HEK293 (cell line): ENCODE data around the gene CREB3L1.

Experiments used
- BCL11B ChIP-seq: fragments of 450-650 bp; formaldehyde crosslinking; IDR thresholded peaks from 2 replicates; pipeline ENCODE4 v1.5.1; 2016; ENCODE audit warnings: low read depth, missing biosample characterization, missing genetic modification characterization
- GLIS2 ChIP-seq: fragments of 450-650 bp; formaldehyde crosslinking; IDR thresholded peaks from 2 replicates; pipeline ENCODE4 v1.5.1; 2016; ENCODE audit warnings: missing biosample characterization, missing genetic modification characterization
- INSM2 ChIP-seq: fragments of 450-650 bp; formaldehyde crosslinking; IDR thresholded peaks from 2 replicates; pipeline ENCODE4 v1.5.1; 2016; ENCODE audit warnings: missing biosample characterization, missing genetic modification characterization
- MZF1 ChIP-seq: fragments of 450-650 bp; formaldehyde crosslinking; IDR thresholded peaks from 2 replicates; pipeline ENCODE4 v1.5.1; 2017; ENCODE audit warnings: missing biosample characterization, missing genetic modification characterization, borderline replicate concordance
- PRDM1 ChIP-seq: fragments of 450-650 bp; formaldehyde crosslinking; IDR thresholded peaks from 2 replicates; pipeline ENCODE4; 2016; ENCODE audit warnings: missing biosample characterization, missing genetic modification characterization
- YY1 ChIP-seq: fragments of 450-650 bp; formaldehyde crosslinking; IDR thresholded peaks from 2 replicates; pipeline ENCODE4 v1.5.1; 2018; ENCODE audit warnings: missing biosample characterization, missing genetic modification characterization
- ZBTB11 ChIP-seq: fragments of 450-650 bp; formaldehyde crosslinking; conservative IDR thresholded peaks from 2 replicates; pipeline ENCODE4 v1.5.1; 2016; ENCODE audit warnings: low read depth, missing biosample characterization, missing genetic modification characterization
- ZBTB48 ChIP-seq: fragments of 450-650 bp; formaldehyde crosslinking; IDR thresholded peaks from 2 replicates; pipeline ENCODE4 v1.5.1; 2016; ENCODE audit warnings: missing biosample characterization, missing genetic modification characterization
- ZBTB8A ChIP-seq: fragments of 450-650 bp; formaldehyde crosslinking; IDR thresholded peaks from 2 replicates; pipeline ENCODE4 v1.5.1; 2016; ENCODE audit warnings: missing biosample characterization, missing genetic modification characterization
- ZIC2 ChIP-seq: fragments of 450-650 bp; formaldehyde crosslinking; IDR thresholded peaks from 2 replicates; pipeline ENCODE4 v1.5.1; 2016; ENCODE audit warnings: missing biosample characterization, missing genetic modification characterization
- ZNF112 ChIP-seq: fragments of 450-650 bp; formaldehyde crosslinking; IDR thresholded peaks from 2 replicates; pipeline ENCODE4 v1.5.0; 2017; ENCODE audit warnings: missing biosample characterization, missing genetic modification characterization
- ZNF132 ChIP-seq: fragments of 450-650 bp; formaldehyde crosslinking; IDR thresholded peaks from 2 replicates; pipeline ENCODE4 v1.5.1; 2017; ENCODE audit warnings: missing biosample characterization, missing genetic modification characterization, borderline replicate concordance
- ZNF155 ChIP-seq: fragments of 450-650 bp; formaldehyde crosslinking; IDR thresholded peaks from 2 replicates; pipeline ENCODE4 v1.5.1; 2016; ENCODE audit warnings: missing biosample characterization, missing genetic modification characterization
- ZNF16 ChIP-seq: fragments of 450-650 bp; formaldehyde crosslinking; IDR thresholded peaks from 2 replicates; pipeline ENCODE4 v1.5.1; 2016; ENCODE audit warnings: low read depth, missing biosample characterization, missing genetic modification characterization
- ZNF335 ChIP-seq: fragments of 450-650 bp; formaldehyde crosslinking; conservative IDR thresholded peaks from 2 replicates; pipeline ENCODE4 v1.5.1; 2016; ENCODE audit warnings: missing biosample characterization, missing genetic modification characterization
- ZNF366 ChIP-seq: fragments of 450-650 bp; formaldehyde crosslinking; conservative IDR thresholded peaks from 2 replicates; pipeline ENCODE4 v1.5.1; 2016; ENCODE audit warnings: missing biosample characterization, missing genetic modification characterization
- ZNF449 ChIP-seq: fragments of 450-650 bp; formaldehyde crosslinking; IDR thresholded peaks from 2 replicates; pipeline ENCODE4 v1.5.1; 2017; ENCODE audit warnings: missing biosample characterization, mild to moderate bottlenecking, missing genetic modification characterization, moderate library complexity
- ZNF501 ChIP-seq: fragments of 450-650 bp; formaldehyde crosslinking; IDR thresholded peaks from 2 replicates; pipeline ENCODE4 v1.5.1; 2016; ENCODE audit warnings: missing biosample characterization, missing genetic modification characterization
- ZNF513 ChIP-seq: fragments of 450-650 bp; IDR thresholded peaks from 2 replicates; pipeline ENCODE4 v1.5.1; 2018; ENCODE audit warnings: missing biosample characterization, missing genetic modification characterization
- ZNF561 ChIP-seq: fragments of 450-650 bp; IDR thresholded peaks from 2 replicates; pipeline ENCODE4 v1.5.1; 2018; ENCODE audit warnings: missing biosample characterization, missing genetic modification characterization, borderline replicate concordance
- ZNF610 ChIP-seq: fragments of 450-650 bp; formaldehyde crosslinking; IDR thresholded peaks from 2 replicates; pipeline ENCODE4 v1.5.1; 2016; ENCODE audit warnings: missing biosample characterization, missing genetic modification characterization, borderline replicate concordance
- ZNF707 ChIP-seq: fragments of 450-650 bp; formaldehyde crosslinking; IDR thresholded peaks from 2 replicates; pipeline ENCODE4 v1.5.1; 2016; ENCODE audit warnings: missing biosample characterization, missing genetic modification characterization
- TF ChIP-seq, protein P1 (sequence below): fragments of 450-650 bp; formaldehyde crosslinking; IDR thresholded peaks from 2 replicates; pipeline ENCODE4 v1.5.1; 2016; ENCODE audit warnings: missing biosample characterization, missing genetic modification characterization, low read depth
- TF ChIP-seq, protein P2 (sequence below): fragments of 450-650 bp; formaldehyde crosslinking; IDR thresholded peaks from 2 replicates; pipeline ENCODE4 v1.5.1; 2016; ENCODE audit warnings: missing biosample characterization, missing genetic modification characterization
- TF ChIP-seq, protein P3 (sequence below): fragments of 450-650 bp; formaldehyde crosslinking; IDR thresholded peaks from 2 replicates; pipeline ENCODE4 v1.5.1; 2017; ENCODE audit warnings: missing biosample characterization, missing genetic modification characterization

The CREB3L1 gene

DNA sequence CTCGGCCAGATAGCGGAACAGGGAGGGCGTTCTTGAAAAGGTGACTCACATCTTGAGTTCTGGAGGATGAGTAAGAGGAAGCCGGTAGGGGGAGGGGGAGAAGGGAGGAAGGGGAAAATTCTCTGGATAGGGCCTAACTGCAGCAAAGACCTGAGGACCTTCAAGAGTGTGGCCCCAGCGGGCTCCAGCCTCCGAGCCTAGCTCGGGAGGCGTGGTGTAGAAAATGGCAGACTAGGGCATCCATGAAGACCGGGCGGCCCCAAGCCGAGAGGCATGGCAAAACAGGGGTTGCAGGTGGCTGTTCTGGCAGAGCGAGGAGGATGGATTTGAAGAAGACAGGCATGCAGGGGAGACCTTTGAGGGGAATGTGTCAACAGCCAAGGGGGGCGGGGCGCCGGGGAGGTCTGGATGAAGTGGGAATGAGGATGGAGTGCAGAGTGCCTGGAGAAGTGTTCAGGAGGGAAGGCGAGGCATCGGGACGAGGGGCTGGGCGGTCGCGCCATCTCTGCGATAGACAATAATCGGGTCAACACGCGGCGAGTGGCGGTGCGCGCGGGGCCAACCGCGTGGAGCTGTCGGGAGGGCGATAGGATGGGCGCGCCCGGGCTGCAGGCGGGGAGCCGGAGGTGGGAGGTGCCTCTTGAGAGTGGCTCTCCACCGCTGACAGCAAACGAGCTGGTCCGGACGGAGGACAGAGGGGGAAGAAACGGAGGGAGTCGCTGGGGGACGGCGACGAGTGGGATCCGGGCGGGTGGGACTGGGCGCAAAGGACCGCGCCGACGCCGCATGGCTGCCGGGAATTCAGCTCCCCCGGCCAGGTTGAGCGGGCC lies 40.0 kb upstream of the CREB3L1 start (continued):
- TF ChIP-seq INSM2 (tag by site-specific recombination) (peak; percentile 57), ZNF513 (tag by site-specific recombination) (peak; percentile 80), ZBTB48 (tag by site-specific recombination) (0 out of 2 replicates have a peak, but pooled peaks have one; percentile 50), ZNF449 (tag by site-specific recombination) (peak; percentile 89), ZNF366 (tag by site-specific recombination) (peak; percentile 93), ZNF155 (tag by site-specific recombination) (no peak), ZIC2 (tag by site-specific recombination) (peak; percentile 43), ZNF707 (no peak), ZNF112 (tag by site-specific recombination) (no peak), GLIS2 (peak; percentile 92; the same call in 1 of the 2 replicates), ZNF501 (peak; percentile 92), ZNF132 (tag by site-specific recombination) (no peak), ZNF16 (tag by site-specific recombination) (no peak), ZNF610 (0 out of 2 replicates have a peak, but pooled peaks have one; percentile 19), YY1 (tag by site-specific recombination) (peak; percentile 59; the same call in 1 of the 2 replicates), BCL11B (tag by site-specific recombination) (0 out of 2 replicates have a peak, but pooled peaks have one; percentile 8), ZNF335 (peak; percentile 100), MZF1 (tag by site-specific recombination) (no peak), PRDM1 (tag by site-specific recombination) (0 out of 2 replicates have a peak, but pooled peaks have one; percentile 31), ZBTB8A (peak; percentile 94), ZBTB11 (peak; percentile 3), ZNF561 (tag by site-specific recombination) (no peak; the same call in 1 of the 2 replicates)
- TF ChIP-seq, protein P1, sequence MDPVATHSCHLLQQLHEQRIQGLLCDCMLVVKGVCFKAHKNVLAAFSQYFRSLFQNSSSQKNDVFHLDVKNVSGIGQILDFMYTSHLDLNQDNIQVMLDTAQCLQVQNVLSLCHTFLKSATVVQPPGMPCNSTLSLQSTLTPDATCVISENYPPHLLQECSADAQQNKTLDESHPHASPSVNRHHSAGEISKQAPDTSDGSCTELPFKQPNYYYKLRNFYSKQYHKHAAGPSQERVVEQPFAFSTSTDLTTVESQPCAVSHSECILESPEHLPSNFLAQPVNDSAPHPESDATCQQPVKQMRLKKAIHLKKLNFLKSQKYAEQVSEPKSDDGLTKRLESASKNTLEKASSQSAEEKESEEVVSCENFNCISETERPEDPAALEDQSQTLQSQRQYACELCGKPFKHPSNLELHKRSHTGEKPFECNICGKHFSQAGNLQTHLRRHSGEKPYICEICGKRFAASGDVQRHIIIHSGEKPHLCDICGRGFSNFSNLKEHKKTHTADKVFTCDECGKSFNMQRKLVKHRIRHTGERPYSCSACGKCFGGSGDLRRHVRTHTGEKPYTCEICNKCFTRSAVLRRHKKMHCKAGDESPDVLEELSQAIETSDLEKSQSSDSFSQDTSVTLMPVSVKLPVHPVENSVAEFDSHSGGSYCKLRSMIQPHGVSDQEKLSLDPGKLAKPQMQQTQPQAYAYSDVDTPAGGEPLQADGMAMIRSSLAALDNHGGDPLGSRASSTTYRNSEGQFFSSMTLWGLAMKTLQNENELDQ, result no peak
- TF ChIP-seq, protein P2, sequence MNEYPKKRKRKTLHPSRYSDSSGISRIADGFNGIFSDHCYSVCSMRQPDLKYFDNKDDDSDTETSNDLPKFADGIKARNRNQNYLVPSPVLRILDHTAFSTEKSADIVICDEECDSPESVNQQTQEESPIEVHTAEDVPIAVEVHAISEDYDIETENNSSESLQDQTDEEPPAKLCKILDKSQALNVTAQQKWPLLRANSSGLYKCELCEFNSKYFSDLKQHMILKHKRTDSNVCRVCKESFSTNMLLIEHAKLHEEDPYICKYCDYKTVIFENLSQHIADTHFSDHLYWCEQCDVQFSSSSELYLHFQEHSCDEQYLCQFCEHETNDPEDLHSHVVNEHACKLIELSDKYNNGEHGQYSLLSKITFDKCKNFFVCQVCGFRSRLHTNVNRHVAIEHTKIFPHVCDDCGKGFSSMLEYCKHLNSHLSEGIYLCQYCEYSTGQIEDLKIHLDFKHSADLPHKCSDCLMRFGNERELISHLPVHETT, result peak; percentile 67; the same call in 1 of the 2 replicates
- TF ChIP-seq, protein P3, sequence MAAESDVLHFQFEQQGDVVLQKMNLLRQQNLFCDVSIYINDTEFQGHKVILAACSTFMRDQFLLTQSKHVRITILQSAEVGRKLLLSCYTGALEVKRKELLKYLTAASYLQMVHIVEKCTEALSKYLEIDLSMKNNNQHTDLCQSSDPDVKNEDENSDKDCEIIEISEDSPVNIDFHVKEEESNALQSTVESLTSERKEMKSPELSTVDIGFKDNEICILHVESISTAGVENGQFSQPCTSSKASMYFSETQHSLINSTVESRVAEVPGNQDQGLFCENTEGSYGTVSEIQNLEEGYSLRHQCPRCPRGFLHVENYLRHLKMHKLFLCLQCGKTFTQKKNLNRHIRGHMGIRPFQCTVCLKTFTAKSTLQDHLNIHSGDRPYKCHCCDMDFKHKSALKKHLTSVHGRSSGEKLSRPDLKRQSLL (tag by site-specific recombination), result peak; percentile 75; the same call in 1 of the 2 replicates
